AG09309 (cell line): ENCODE data around the gene PRKN.

Source experiments
- DNase-seq: peaks from one replicate; pipeline ENCODE4 v3.0.0-alpha.2; 2010; ENCODE audit warnings: low read depth
- H3K4me3 ChIP-seq: 2 replicates; pipeline ENCODE4 v1.5.1; 2011; ENCODE audit warnings: mild to moderate bottlenecking, low read depth, low read length, moderate library complexity; ENCODE audit not compliant: control insufficient read depth
- CTCF ChIP-seq: IDR thresholded peaks from 2 replicates; pipeline ENCODE4 v1.5.1; 2011; ENCODE audit warnings: mild to moderate bottlenecking, low read depth, low read length, inconsistent platforms; ENCODE audit not compliant: insufficient read depth, control insufficient read depth; ENCODE audit errors: missing control alignments

PRKN gene

GRCh38 chr6:162070639-162071038 is 656.9 kb downstream of the PRKN start:
- DNase-seq, result no peak
- no peak overlapping the region for H3K4me3 ChIP-seq
- no peak for TF ChIP-seq CTCF

- no peak for TF ChIP-seq CTCF
- no peak for DNase-seq
- no peak overlapping the region for H3K4me3 ChIP-seq
Observed at GRCh38 chr6:162069995-162070394, 657.6 kb downstream of the PRKN start.

GRCh38 chr6:162068340-162068739 is 659.2 kb downstream of the PRKN start:
- H3K4me3 ChIP-seq, result no peak overlapping the region
- TF ChIP-seq CTCF, result no peak
- DNase-seq, result no peak

GRCh38 chr6:162063666-162064065 is 663.9 kb downstream of the PRKN start:
- no peak for TF ChIP-seq CTCF
- no peak for DNase-seq
- no peak overlapping the region for H3K4me3 ChIP-seq

- H3K4me3 ChIP-seq, result no peak overlapping the region
- no peak for TF ChIP-seq CTCF
- no peak for DNase-seq
Observed at GRCh38 chr6:162058281-162058875, 669.2 kb downstream of the PRKN start.

GRCh38 chr6:162056745-162057144 is 670.8 kb downstream of the PRKN start:
- DNase-seq, result no peak
- TF ChIP-seq CTCF, result no peak
- no peak overlapping the region for H3K4me3 ChIP-seq

GRCh38 chr6:162056061-162056460 is 671.5 kb downstream of the PRKN start:
- DNase-seq, result no peak
- TF ChIP-seq CTCF, result no peak
- no peak overlapping the region for H3K4me3 ChIP-seq
